ENCODE measurements around the gene ADD3. TPM values are rescaled to one million over a fixed set of nuclear protein-coding genes. Genes with fewer than 3 reads are reported as not detected.

The ADD3 gene
- total RNA-seq, 1 donor from 2014 or later, result 77.2 TPM

DNA sequence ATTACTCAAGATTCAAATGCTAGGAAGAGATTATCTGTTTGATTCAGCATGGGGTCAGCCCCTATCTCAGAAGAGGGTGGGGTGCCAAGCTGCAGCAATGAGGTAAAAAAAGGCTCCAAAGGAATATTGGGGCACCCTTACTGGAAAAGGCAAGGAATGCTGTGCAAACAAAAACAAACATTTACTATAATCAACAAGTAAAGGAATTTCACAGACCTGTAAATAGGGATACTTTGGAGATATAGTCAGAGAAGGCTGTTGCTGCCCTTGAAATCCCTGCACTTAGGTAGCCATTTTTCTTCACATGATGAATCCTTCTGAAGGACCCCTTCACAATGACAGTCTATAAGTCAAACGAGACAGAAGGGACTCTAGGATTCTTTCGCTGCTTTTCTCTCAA is 10.6 kb upstream of the ADD3 start:
- intact Hi-C loops (cut with DNase I), result no loop called here
- DNase-seq (ENCODE audit: low spot score), result no peak

DNA sequence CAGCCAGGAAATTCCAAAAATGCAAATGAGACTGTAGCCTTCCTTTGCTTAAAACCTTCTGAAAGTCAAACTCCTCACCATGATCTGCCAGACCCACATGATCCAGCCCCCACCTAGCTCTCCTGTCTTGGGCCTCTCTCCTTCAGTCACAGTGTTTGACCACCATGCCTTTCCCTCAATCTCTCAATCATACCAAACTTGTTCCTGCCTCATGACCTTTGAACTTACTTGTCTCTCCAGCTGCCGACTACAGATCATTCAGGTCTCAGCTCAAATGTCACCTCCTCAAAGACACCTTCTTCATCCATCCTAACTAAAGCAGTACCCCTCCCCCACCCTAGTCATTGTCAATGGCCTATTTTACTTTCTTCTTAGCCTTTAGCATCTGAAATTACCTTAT is 9.3 kb upstream of the ADD3 start:
- intact Hi-C loops (cut with DNase I), result no loop called here
- no peak for DNase-seq (ENCODE audit: low spot score)

DNA sequence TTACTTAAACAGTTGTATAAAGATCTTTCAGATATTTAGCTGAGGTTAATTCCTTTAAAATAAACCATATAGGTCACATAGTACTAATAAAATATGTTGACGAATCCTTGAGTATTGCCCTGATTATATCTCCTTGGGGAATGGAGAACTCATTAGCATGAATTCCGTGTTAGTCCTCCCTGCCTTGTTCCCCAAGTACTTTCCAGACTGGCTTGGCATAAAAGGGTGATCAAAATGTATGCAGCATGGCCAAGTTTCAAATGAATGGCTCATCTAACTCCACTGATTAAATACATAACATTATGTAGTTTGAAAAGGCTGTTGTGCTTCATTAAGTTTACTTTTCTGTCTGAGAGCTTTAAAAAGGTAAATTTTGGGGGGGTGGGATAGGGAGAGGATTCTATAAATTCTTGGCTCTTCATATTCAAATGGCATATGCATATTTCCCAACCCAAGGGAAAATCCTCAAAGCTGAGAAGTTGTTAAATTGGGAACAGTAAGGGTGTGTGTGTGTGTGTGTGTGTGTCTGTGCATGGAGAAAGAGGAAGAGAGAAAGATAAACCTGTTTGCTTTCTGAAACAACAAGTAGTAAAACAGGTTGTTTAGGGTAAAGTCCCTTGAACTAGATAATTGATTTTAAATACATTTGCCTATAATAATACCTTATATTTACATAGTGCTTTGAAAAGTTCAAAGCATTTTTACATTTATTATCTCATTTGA is 4.8 kb upstream of the ADD3 start:
- intact Hi-C loops (cut with DNase I), result loop anchor here (10.0 kb wide), 2 partner anchors 272 to 502 kb away; no protein-coding TSS in a partner anchor
- no peak for DNase-seq (ENCODE audit: low spot score)

DNA sequence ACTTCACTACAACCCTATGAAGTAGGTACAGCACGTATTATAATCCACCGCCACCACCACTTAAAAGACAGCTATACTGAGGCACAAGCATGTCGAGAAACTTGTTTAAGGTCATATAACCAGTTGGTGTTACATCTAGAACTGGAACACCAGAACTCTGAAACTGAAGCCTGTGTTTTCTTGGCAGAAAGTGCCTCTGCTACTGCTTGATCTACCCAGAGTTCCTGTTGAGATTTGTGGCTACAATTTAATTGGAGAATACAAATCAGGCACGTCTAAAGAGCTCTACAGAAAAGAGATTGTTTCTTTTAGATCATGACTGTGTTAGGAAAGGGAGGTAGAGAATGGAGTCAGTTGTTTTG is 4.3 kb upstream of the ADD3 start:
- no peak for DNase-seq (ENCODE audit: low spot score)
- intact Hi-C loops (cut with DNase I), result loop anchor here (10.0 kb wide), 2 partner anchors 271 to 501 kb away; no protein-coding TSS in a partner anchor

DNA sequence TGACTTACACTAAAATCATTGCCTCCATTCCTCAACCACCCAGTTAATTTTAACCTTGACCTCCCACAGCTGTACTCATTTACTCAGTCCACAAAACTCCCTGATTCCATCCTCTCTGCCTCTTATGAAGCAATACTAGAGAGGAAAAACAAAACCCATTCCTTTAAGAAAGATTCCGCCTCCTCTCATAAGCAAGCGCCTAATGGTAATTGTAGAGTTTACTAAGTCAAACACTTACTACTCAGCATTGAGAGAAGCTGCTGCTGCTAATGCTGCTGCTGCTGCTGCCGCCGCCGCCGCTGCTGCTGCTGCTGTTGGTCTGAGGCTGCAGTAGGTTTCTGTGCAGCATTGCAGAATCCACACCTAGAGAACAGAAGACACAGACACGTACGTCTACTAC is 2.1 kb upstream of the ADD3 start:
- intact Hi-C loops (cut with DNase I), result loop anchor here (2.0 to 10.0 kb wide), 3 partner anchors 111 to 499 kb away; no protein-coding TSS in a partner anchor
- DNase-seq (ENCODE audit: low spot score), result no peak

DNA sequence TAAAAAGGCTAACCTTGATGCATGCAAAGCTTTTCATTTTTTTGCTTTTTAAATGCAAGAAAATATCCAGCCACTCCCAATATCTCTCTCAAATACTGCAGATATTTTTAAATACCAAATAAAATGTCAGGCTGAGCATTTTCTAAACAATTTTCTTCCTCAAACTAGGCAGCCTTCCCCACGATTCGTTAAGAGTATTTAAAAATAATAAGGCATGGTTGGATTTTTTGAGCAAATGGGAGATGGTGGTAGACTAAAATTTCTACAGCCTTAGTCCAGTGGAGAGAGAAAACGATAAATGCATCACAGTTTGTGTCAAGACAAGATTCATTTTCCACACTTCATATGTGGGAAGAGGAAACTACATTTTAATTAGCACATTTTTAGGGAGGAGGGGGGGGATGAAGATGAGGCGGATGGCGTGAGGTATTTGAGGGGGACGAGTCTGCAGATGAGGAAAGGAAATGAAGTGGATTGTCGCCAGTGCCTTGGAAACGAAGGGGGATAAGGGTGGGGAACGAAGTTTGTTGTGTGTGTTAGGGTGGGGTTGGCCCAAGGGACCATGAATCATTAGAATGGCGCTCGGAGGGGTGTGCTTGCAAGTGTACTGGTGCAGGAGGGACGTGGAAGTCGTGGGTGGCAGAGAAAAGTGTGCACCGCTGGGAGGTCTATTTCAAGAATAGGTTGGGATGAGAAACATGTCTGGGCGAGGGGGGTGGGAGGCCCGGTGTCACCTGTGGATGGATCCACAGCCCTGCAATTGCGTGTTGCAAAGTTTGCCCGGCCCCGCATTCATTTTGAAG is 1.2 kb upstream of the ADD3 start:
- peak; percentile 81 for DNase-seq (ENCODE audit: low spot score)
- intact Hi-C loops (cut with DNase I), result loop anchor here (2.0 to 10.0 kb wide), 3 partner anchors 112 to 498 kb away; no protein-coding TSS in a partner anchor

DNA sequence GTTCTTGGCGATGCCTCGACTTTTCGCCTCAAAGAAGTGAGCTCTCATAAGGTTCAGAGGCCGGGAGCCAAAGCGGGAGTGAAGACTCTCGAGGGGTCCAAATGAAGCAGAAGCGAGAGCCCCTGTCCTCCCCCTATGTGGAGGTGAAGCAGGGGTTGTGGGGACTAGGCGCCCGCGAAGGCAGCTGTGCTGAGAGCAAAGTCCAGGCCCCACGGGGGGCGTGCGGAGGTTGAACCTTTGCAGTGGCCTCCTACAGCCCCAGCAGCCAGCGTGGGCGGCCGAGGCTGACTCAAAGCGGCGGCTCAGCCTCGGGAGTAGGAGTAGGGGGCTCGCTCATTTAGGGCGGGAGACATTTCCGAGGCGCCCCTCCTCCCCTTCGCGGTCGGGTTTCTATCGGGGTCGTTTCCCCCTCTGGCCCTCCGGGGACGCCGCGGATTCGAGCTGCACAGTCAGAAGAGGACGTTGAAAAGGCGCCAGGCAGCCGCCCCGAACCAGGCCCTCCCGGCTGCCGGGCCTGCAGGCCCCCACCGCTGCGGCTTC is 553 bp upstream of the ADD3 start:
- DNase-seq (ENCODE audit: low spot score), result no peak

DNA sequence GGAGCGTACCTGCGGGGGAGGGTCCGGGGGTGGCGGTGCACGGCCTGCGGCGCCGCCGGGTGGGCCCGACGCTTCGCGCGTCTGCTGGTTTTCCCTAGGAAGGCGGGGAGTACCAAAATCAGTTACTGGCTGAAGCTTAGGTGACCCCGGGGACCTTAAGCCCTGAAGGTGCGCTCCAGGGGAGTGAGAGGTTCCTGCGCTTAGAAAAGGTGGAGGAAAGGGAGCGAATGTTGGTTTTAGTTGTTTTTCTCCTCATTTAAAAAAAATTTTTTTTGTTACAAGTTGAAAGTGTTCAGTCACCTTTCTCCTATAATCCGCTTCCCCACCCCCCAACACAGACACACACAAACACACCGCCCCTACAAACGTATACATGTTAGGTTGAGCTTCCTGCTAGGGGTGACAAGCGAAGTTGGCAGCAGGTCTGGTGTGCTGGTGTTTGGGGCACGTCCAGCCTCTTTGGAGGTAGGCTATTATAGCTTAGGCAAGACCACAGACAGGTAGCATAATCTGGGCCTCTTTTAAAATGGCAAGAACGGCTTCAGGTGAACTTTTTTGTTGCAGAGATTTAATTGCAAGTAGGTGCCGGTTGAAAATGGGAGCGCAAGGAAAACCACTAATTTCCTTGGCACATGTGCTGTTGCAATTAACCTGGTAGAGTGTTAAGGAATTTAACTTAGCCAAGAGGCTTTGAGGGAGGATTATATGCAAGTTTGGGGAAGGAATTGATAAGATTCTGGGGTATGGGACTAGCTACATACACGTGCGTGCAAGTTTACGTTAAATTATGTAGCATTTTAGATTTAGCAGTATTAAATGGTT is 945 bp downstream of the ADD3 start:
- peak; percentile 80 for DNase-seq (ENCODE audit: low spot score)
- intact Hi-C loops (cut with DNase I), result loop anchor here (2.0 to 10.0 kb wide), 3 partner anchors 66 to 496 kb away; no protein-coding TSS in a partner anchor

More for the DNA sequence above, 553 bp upstream of the ADD3 start:
- intact Hi-C loops (cut with DNase I), result loop anchor here (2.0 to 10.0 kb wide), 3 partner anchors 112 to 498 kb away; no protein-coding TSS in a partner anchor

DNA sequence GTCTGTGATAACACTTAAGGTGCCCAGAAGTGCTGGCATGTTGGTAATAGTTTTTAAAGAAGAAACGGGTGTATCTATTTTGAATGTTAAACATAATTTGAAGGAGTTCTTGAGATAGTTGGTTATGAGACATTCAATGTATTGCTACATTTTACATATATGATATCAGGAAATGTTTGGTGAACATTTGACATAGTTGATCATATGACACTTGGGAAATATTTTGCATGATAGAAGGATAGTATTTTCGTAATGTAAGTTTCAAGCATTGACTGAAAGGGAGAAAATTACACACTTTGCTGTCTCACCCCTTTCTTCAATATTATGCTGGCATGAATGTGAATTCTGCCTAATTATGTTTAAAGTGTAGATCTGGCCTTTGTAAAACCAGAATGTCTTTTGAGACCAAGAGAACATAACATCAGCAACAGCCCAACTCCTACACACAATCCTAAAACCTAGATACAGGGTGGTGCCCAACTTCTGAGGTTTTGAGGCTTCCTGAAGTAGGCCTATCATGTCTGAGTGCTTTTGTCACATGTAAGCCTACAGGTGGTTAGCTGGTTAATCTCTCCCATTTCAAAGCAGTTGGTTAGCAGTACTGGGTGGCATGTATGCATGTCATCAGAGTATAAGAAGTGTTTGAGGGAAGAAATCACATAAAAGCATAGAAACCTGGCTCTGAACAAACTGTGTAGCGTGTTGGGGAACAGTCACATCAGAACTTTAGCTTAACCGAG is 2.1 kb downstream of the ADD3 start:
- no peak for DNase-seq (ENCODE audit: low spot score)
- intact Hi-C loops (cut with DNase I), result loop anchor here (2.0 to 10.0 kb wide), 3 partner anchors 65 to 495 kb away; no protein-coding TSS in a partner anchor

DNA sequence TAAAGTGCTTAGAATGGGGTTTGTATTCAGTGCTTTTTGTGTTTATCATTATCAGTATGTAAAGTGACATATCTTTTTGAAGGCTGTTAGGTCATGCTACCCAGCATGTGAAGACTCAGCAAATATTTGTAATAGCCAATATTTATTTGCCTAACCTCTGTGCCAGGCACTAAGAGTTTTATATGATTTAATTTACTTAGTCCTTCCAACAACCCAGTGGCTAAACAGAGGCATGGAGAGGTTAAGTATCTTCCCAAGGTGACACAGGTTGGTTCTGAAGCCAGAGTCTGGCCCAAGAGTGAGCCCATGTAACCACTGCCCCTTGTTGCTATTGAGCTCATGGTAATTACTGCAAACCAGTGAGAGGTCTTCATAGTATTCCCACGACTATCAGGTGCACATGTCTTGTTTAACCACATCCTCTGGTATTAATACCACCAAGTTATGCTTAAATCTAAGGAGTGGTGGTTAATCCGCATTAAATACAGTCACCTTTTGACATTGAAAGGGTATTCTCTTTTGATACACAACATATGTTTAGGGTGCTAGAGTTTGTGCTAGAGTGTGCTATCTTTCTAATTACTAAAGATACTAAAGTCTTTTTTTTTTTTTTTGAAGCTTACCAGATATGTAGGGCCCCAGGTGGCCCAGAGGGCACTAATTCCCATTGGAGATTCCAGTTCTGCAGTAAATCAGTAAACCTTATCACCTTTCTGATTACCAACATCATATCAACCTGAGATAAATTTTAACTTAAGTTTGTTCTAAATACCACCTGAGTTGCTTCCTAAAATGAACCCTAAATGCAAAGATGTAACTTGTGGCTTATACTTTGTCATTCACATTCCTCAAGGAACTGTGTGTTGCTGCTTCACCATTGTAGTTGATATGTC is 2.9 kb downstream of the ADD3 start:
- intact Hi-C loops (cut with DNase I), result no loop called here
- no peak for DNase-seq (ENCODE audit: low spot score)

DNA sequence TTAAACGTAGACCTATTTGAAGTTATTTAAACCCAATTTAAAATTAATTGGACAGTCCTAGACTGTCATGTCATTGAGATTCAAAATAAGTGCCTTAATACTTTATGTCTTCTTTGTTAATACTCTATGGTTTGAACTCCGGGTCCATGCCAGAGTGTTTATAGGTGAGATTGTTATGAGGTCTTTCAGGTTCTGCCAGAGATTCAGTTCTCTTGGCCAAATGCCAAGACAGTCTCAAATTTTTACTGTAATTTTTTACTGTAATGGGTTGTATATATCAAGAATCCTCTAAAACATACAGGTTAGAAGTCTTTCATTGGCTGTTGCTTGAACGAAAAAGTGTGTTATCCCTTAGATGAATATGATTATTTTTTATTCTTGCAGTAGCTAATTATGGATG is 3.9 kb downstream of the ADD3 start:
- intact Hi-C loops (cut with DNase I), result no loop called here
- no peak for DNase-seq (ENCODE audit: low spot score)

DNA sequence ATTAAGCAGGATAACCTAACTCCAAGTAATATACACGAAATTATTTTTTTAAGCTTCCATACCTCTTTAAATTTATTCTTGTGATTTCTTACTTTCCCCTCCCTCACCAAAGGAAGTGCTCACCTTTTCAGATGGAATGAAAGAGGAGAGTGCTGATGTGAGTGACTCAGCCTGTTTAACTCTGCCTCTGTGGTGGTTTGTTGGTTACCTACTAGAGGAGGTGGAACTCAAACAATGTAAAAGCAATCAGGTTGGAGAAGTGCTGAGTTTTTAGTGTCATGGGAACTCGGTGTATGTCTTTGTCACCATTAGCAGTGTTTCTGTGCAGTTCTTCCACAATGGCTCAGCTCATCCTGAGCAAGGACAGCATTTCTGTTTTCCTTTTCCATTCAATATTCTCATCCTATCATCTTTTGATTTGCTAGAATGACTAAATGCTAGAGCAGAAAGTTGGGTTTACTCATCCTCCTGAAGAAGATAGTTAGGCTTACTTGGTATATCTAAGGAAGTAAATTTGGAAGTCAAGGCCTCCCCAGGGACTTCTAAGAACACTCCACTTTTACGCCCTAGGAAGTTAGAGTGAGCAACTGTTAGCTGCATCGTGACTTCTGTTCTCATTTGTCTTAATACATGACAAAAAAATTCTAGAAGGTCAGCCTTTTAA is 6.0 kb downstream of the ADD3 start:
- intact Hi-C loops (cut with DNase I), result no loop called here
- no peak for DNase-seq (ENCODE audit: low spot score)

DNA sequence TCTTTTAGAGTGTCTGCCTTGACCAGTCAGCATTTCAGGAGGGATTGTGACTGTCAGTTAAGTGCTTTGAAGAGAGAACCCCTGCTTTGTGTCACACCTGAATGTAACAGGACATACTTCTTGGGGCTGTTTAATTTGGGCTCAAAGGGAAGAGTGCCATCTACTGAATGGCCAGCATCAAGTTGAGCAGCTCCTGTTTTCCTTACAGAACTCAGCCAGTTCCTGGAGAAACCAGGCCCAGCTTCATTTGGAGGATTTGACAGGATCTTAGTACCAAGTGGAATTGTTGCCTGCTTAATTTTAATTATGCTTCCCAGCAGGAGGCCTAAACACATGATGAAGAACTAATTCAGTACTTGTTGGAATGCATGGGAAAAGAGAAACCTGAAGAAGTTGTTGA is 8.3 kb downstream of the ADD3 start:
- no peak for DNase-seq (ENCODE audit: low spot score)
- intact Hi-C loops (cut with DNase I), result no loop called here

DNA sequence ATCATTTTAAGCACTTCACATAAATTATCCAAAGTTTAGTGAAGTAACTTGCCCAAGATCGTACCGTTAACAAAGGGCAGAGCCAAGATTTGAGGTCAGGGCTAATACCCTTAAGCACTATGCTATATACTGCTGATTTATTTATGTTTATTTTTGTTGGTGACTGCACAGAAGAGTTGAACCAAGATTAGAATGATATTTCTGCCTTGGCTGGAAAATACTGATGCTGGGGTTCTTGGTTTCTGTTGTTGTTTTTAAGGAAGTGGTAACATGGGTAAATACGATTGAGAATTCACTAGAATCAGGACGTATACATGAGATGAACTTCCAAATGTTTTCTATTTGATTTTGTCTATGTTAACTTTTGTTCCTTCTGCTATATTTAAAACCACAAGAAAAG is 9.3 kb downstream of the ADD3 start:
- intact Hi-C loops (cut with DNase I), result no loop called here
- no peak for DNase-seq (ENCODE audit: low spot score)

DNA sequence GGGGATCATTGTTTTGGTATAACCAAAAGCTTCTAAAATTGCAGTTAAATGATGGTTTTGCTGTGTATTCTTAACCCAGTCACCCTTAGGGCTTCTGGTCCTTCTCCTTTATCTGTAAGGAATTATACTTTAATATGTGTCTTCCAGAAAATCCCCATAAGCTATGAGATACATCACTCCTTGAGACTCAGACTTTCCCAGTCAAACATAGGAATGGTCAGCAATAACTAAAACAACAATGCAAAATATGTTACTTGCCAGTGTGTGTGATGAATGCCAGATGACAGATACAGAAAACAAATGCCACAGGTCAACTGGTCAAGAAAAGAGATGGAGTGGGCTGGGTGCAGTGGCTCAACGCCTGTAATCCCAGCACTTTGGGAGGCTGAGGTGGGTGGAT is 10.1 kb downstream of the ADD3 start:
- DNase-seq (ENCODE audit: low spot score), result no peak
- intact Hi-C loops (cut with DNase I), result no loop called here

DNA sequence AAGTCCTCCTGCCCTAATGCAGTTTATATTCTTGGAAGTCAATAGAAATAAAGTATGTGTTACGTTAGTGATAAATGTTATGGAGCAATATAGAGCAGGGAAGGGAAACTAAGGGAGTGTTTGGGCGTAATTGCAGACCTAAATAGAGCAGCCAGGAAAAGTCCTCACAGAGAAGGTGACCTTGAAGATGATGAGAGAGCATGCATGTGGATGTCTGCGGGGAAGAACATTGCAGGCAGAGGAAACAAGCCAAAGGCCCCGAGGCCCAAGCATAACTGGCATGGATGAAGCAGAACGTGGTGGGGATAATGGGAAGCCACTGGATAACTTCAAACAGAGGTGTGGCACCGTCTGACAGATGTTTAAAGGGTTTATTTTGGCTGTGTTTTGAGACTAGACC is 12.5 kb downstream of the ADD3 start:
- intact Hi-C loops (cut with DNase I), result no loop called here
- no peak for DNase-seq (ENCODE audit: low spot score)

DNA sequence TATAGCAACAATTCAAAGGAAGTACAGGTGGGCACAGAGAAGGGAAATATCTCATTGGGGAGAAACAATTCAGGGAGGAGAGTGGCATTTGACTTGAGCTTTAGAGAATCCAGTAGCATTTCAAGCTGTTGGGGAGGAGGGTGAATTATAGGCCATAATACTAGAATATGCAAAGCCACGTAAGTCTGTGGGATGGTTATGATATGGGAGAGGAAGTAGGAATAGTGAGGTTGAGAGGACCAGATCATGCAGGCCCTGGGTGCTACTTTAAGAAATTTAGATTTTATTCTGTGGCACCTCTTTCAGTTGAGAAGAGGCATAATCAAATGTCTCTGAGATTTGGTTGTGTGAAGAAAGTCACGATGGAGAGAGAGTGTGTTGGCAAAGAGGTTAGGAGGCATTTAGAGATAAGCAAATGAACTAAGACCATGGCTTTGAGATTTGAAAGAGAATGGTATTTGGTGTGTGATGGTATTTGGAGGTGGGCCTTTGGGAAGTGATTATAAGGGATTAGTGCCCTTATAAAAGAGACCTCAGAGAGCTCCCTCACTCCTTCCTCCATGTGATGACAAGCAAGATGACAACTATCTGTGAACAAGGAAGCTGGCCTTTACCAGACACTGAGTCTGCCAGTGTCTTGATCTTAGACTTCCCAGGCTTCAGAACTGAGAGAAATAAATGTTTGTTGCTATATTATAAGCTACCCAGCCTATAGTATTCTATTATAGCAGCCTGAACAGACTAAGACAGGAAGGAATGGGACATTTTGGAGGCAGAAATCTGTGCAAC is 15.1 kb downstream of the ADD3 start:
- no peak for DNase-seq (ENCODE audit: low spot score)
- intact Hi-C loops (cut with DNase I), result no loop called here

Measured in cardiac septum (tissue), 1 donor.